HT1080 (cell line): ENCODE data around the gene KATNAL1. TPM values are rescaled to one million over a fixed set of nuclear protein-coding genes. Genes with fewer than 3 reads are reported as not detected.
A peak's percentile ranks its signal among the peaks of the same experiment; 100 is the strongest.

Experiments
- DNase-seq: peaks from one replicate; pipeline ENCODE4 v3.0.0-alpha.2; 2015; ENCODE audit warnings: low read depth
- polyA plus RNA-seq, 2 experiments: library from polyadenylated mRNA; depleted of rRNA; stranded (reverse); fragments of >200 nt; gene quantifications; 2 replicates each; pipeline ENCODE4 v1.2.3, GENCODE V29; 2015
- total RNA-seq: library from RNA; depleted of rRNA; stranded (reverse); fragments of >200 nt; shearing (Covaris generic); gene quantifications from 2 replicates; pipeline ENCODE4 v1.2.3, GENCODE V29; 2014; rRNA removed

The KATNAL1 gene
- 6.6 and 9.0 TPM in 2 replicates for total RNA-seq
- 5.9 and 9.5 TPM in 2 replicates for polyA plus RNA-seq (2015; cell fraction: cytosol; rRNA removed)
- 7.8 and 9.6 TPM in 2 replicates for polyA plus RNA-seq (2015; cell fraction: nucleus; rRNA removed)

DNA sequence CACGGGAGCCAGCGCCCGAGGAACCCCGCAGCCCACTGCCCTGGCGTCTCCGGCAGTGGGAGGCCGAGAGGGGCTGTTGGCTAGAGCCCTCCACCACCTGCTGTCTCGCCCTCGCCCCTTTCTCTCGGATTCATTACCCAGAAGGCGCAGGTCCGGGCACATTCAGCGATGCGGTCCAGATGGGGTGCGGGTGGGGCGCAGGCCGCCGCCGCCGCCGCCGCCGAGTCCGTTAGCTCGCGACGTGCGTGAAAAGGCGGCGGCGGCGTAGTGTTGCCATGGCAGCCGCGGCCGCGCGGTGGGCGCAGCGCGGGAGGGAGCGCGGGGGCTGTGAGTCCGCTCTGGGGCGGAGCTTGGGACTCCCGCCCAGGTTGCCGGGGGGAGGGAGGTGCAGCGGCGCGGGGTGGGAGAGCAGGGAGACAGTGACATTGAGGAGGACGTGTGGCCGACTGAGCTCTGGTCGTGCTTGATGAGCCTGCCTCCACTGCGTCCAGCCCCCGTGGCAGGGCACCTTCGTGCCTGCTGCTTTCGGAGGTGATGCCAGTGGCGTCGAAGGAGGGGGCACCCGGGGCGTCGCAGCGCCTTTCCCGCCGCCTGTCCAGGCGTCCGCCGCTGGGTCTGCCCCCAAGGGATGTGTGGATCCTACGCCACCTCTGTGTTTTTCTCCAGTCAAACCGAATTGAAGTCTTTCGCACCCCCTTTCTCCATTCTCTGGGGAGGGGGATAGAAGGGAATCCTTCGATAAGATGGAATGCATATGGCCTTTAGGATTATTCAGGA, at the start of gene KATNAL1:
Gene KATNAL1 (minus strand): TSS at position 358 of the 777 bp plus-strand sequence. CDS start 23,774 bp downstream, outside the sequence.
- DNase-seq = peak; percentile 60

DNA sequence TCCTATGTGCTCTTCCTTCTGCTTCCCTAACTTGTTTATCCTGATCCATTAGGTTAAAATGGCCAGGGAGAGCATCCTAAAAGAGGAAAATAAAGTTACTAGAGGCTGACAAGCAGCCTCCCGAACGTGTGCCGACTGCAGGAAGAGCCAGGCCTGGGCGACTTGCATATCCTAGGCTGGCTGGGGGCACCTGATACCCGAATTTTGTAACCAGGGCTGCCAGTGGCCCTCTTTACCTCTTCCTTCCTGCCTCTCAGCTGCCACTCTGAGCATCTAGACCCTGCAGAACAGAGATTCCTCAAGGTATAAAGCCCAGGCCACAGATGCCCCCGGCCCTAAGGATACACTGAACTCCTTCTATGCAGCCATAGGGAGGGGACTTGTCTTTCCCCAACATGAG, 48.5 kb upstream of the KATNAL1 start:
- no peak for DNase-seq

DNA sequence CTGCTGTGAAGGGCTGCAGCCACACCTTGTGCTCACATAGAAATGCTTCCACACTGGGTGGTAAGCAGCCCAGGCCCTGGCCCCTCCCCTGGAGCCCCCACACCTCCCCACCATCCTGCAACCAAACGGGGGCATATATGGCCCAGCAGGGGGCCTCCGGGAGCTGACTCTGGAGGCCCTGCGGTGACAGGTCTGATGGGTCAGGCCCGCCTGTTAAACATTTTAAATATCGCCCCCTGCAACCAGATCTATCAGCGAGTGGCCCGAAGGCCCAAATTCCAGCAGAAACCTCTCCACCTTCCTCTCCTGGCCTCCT, 48.0 kb upstream of the KATNAL1 start:
- no peak for DNase-seq

- no peak for DNase-seq
These were observed 47.4 kb upstream of the KATNAL1 start for GRCh38 chr13:30354493-30355383.

- DNase-seq = no peak
These were observed 46.3 kb upstream of the KATNAL1 start for GRCh38 chr13:30353471-30354215.

- no peak for DNase-seq
These were observed 45.7 kb upstream of the KATNAL1 start for GRCh38 chr13:30353060-30353459.

DNA sequence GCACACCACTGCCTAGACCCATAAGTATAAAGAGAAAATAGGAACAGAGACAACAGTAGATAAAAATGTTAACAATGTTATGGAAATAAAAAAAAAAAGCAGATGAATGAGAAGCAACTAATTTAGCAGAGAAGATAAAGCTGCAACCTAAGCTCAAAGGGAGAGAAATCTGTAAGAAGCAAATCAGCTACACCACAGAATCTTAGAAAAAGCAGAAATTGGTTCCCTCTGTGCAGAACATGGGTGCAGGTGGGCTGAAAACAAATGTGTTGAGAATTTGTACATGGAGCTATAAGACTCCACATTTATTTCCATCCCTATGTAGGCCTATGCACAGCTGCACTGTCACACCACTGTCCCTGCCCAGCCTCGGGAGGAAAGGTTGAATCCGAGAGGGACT, 44.8 kb upstream of the KATNAL1 start:
- no peak for DNase-seq

DNA sequence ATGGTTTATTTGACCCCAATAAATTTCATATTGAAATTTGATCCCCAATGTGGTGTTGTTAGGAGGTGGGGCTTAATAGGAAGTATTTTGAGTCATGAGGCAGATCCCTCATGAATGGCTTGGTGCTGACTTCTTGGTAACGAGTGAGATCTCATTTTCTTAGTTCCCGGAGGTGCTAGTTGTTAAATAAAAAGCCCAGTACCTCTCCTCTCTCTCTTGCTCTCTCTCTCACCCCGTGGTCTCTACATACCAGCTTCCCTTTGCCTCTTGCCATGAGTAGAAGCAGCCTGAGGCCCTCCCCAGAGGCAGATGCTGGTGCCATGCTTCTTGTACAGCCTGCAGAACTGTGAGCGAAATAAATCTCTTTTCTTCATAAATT, 39.4 kb upstream of the KATNAL1 start:
- no peak for DNase-seq

DNA sequence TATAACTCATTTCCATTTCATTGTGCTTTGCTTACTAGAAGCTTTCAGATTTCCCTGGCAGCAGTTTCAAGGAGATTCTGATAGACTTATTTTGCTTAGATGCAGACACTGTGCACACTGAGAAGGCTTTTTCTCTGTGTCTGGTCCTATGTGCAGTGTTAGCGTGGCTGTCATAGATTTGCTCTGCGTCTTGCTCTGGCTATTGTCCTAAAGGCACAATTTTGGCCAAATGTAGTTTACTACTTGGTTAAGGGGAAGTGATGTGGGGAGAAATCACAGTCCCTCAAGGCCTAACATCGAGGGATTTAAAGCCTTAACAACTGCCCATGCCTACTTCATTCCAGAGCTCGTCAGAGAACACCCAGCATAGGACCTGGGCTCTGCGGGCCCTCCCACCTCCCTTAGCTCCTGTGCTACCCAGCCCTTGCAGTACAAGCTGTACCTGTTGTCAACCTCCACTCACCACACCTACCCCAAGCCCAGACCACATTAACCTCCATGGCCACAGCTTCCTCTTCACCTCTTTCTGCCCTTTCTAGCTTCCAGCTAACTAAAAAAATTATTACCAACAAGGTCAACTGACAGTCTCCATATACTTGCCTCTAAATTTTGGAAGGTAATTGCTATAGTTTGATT, 38.9 kb upstream of the KATNAL1 start:
- DNase-seq = no peak

DNA sequence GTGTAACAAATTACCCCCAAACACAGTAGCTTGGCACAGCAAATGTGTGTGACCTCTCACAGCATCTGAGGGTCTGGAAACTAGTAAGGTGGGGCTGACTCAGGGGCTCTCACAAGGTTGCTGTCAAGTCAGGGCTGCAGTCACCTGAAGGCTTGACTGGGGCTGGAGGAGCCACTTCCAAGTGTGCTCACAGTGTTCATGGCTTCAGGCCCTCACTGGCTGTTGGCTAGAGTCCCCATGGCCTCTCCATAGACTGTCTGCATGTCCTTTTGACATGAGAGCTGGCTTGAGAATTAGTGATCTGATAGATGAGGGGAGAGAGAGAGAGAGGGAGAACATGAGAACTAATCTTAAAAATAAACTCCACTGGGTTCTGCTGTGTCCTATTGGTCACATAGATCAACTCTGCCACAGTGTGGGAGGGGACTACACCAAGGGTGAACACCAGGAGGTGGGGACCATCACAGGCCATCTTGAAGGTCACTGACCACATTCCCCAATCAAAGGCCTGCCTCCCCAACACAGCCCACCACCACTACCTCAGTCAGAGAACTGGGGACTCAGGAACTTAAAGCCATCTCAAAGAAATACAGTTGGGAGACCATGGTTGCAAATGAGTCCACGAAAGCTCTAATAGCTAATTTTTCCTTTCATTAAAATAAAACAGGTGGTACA, 38.2 kb upstream of the KATNAL1 start:
- no peak for DNase-seq

GRCh38 chr13:30341815-30342570, 34.6 kb upstream of the KATNAL1 start:
- peak; percentile 72 for DNase-seq

GRCh38 chr13:30340331-30341250, 33.2 kb upstream of the KATNAL1 start:
- peak; percentile 48 for DNase-seq

- no peak for DNase-seq
These were observed 32.5 kb upstream of the KATNAL1 start for GRCh38 chr13:30339738-30340330.

DNA sequence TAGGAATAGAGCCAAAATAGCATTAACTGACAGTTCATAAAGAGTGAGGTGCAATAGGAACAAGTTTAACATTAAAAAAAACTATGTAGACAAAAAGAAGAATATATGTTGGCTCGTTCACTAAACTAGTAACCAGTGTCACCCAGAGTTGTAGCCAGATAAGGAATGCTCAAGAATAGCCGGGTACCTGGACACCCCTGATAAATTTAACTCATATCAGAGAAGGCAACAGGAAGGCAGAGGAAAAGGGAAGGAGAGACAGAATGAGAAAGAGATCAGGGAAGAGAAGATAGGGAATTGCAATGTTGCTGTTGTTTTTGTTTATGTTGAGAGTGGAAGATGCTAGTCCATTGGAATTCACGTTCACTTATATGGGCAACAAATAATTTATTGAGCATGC, 31.6 kb upstream of the KATNAL1 start:
- no peak for DNase-seq

DNA sequence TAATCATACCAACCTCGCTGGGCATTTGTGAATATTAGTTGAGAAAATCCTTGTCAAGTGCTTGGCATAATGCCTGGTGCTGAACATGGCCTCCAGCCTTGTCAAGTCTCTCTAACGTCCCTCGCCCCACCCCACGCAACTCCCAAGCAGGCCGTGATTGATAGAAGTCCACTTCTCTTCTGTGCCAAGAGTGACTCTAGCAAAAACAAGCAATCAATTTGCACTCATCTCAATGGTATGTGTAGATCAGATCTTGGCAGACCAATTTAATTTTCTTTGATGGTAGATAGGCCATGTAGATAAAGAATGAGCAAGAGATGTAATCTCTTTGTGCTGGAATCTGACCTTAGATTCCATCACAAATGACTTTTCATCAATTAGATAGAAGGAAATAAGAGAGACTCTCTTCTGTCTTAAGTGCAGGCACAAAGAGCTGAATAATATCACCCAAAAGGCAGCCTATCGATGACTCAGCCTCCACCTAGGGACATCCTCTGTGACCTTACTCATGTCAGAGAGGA, 31.0 kb upstream of the KATNAL1 start:
- no peak for DNase-seq

DNA sequence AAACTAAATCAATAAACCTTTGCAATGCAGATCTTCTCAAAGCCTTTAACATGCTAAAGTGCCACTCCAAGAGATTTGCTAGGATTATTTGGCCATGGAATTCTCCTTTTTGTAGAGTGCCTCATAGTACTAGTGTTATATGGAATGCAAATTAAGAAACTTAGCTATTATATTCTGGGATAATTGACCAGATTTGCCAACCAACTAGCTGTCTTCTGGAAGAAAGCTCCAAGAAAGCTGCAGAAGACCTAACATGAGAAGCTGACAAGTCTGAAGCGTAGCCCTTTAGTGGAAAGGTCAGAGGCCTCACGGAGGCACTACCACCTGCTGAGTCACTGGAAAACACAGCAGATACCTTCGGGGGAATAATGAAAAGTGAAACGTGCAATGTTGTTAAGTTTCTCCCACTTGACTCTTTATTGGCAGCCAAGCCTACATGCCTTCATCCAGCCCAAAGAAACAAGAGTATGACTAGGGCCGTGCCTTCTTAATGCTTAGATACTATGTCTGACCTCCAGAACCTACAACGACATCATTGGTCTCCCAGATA, 29.8 kb upstream of the KATNAL1 start:
- DNase-seq = no peak

- peak; percentile 15 for DNase-seq
These were observed 27.5 kb upstream of the KATNAL1 start for GRCh38 chr13:30334663-30335386.
